CD4-positive, alpha-beta T cell (primary cell): ENCODE results near the gene SMYD4. TPM values are rescaled to one million over a fixed set of nuclear protein-coding genes. Genes with fewer than 3 reads are reported as not detected.
"Not testable (repeated sequence)": the region's sequence is repeated elsewhere in the genome, so short reads cannot be mapped to it uniquely, and the experiment has no call there.

Source experiments
- ATAC-seq: fragments of 200-7000 bp; cut with Tn5 transposase; one replicate; pipeline ENCODE4 v1.10.0; 2022; ENCODE audit warnings: mild to moderate bottlenecking; ENCODE audit not compliant: poor library complexity
- CTCF ChIA-PET: fragments of 350-600 bp; sonication (Branson Sonifier 250); formaldehyde crosslinking; loops from one replicate; lab custom pipeline; 2021; ENCODE audit warnings: antibody characterized with exemption, inconsistent platforms; lab: Charles Lee
- POLR2A ChIA-PET: fragments of 350-600 bp; sonication (Branson Sonifier 250); formaldehyde crosslinking; loops from one replicate; lab custom pipeline; 2021; ENCODE audit warnings: antibody characterized with exemption, inconsistent platforms; lab: Charles Lee
- DNase-seq, 14 experiments: peaks; one replicate each; pipeline ENCODE4 v3.0.0-alpha.2; 2013 to 2020; ENCODE audit warnings: mixed read lengths in 2 of 14
- H3K27ac ChIP-seq, 2 donors: one replicate each; pipeline versions ENCODE4 v1.5.1 to v1.7.0; 2013; ENCODE audit warnings: low read length in 2 of 2, low read depth in 1 of 2, mild to moderate bottlenecking in 1 of 2
- H3K27me3 ChIP-seq, 2 experiments: 1 replicate in 1 of 2; 2 replicates in 1 of 2; pipeline versions ENCODE4 v1.6.1 to v1.7.0; 2013; ENCODE audit warnings: low read length in 2 of 2, control low read depth in 1 of 2, mild to moderate bottlenecking in 1 of 2, moderate library complexity in 1 of 2; ENCODE audit not compliant: insufficient read depth in 2 of 2, control insufficient read depth in 1 of 2
- H3K36me3 ChIP-seq: one replicate; pipeline ENCODE4 v1.6.1; 2013; ENCODE audit warnings: low read length, control low read depth; ENCODE audit not compliant: insufficient read depth
- H3K4me1 ChIP-seq: one replicate; pipeline ENCODE4 v1.6.1; 2013; ENCODE audit warnings: low read length, control low read depth; ENCODE audit not compliant: insufficient read depth
- H3K4me3 ChIP-seq: one replicate; pipeline ENCODE4 v1.5.1; 2013; ENCODE audit warnings: mild to moderate bottlenecking, low read length, moderate library complexity
- H3K9me3 ChIP-seq, 2 experiments: 1 replicate in 1 of 2; 2 replicates in 1 of 2; pipeline versions ENCODE4 v1.6.1 to v1.7.0; 2013; ENCODE audit warnings: low read length in 2 of 2, mild to moderate bottlenecking in 2 of 2, control low read depth in 1 of 2, moderate library complexity in 1 of 2; ENCODE audit not compliant: control insufficient read depth in 1 of 2, insufficient read depth in 1 of 2
- H3K27ac Mint-ChIP-seq: one replicate; pipeline ENCODE4 v1.8.0; 2020; ENCODE audit warnings: mixed read lengths
- H3K27me3 Mint-ChIP-seq: one replicate; pipeline ENCODE4 v1.8.0; 2021; ENCODE audit warnings: mixed read lengths
- H3K36me3 Mint-ChIP-seq: one replicate; pipeline ENCODE4 v1.8.0; 2021; ENCODE audit warnings: low read depth, mixed read lengths
- H3K4me1 Mint-ChIP-seq: one replicate; pipeline ENCODE4 v1.8.0; 2021; ENCODE audit warnings: low read depth, mixed read lengths
- H3K4me3 Mint-ChIP-seq: one replicate; pipeline ENCODE4 v1.8.0; 2020; ENCODE audit warnings: mild to moderate bottlenecking, mixed read lengths
- H3K9me3 Mint-ChIP-seq: one replicate; pipeline ENCODE4 v1.8.0; 2020; ENCODE audit warnings: mixed read lengths
- CTCF ChIP-seq: fragments of 200-600 bp; IDR thresholded peaks from one replicate; pipeline ENCODE4 v1.8.0; 2022; ENCODE audit warnings: antibody characterized with exemption, mild to moderate bottlenecking
- intact Hi-C, 2 experiments: fragments of 100-400 bp; cut with DNase I in 1 of 2; cut with micrococcal nuclease in 1 of 2; formaldehyde crosslinking; loops; one replicate each; pipeline versions ENCODE4 v1.15.1 to v1.9.0; 2023 to 2025; cut with DNase I, micrococcal nuclease
- total RNA-seq, 174 experiments: library from RNA in 2 of 174; stranded (reverse) in 2 of 174; gene quantifications; one replicate each; pipeline ENCODE4 v1.2.3 and lab custom pipeline; 2021 to 2026

The SMYD4 gene
- total RNA-seq, 2 experiments from 2014 or later, result 9.3 to 10.6 TPM

DNA sequence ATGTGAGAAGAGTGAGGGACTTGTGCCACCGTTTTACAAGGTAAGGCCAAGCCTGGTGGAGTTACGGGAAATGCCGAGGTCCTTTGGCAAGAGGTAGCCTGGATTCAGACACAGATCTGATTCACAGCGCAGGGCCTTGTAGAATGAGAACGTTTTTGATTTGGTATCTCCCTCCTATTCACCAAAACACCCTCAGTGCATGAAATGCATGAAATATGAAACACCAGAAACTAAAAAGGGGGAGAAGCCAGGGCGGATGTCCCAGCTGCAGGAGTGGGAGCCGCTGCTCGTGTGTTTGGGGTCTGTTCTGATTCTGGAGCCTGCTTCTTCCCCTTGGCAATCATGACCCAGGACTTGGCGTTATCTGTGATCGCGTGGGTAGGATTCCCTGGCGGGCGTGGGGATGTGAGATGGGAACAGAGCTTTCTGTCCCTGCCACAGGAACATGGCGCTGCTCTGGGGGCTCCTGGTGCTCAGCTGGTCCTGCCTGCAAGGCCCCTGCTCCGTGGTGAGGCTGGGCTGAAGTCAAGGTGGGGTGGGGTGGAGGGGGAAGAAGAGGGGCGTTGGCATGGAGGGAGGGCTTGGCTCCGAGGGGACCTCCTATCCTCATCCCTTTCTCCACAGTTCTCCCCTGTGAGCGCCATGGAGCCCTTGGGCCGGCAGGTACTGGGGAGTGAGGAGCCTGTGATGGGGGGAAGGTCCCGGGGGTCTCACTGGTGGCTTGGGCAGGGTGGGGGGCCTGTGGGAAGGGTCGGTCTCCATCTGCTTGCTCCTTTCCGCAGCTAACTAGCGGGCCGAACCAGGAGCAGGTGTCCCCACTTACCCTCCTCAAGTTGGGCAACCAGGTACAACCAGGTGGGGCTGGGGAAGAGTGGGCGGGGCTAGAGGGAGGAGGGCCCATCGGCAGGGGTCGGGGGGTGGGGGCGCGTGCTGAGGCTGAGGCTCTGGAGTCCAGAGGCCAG is 84.9 kb downstream of the SMYD4 start:
- intact Hi-C loops, result no loop called here
- DNase-seq (no peak), ATAC-seq (no peak)
- Mint-ChIP-seq H3K4me3 (no peak overlapping the region), H3K27ac (no peak overlapping the region), H3K4me1 (no peaks in the 10 kb centered on the region), H3K36me3 (no peaks in the 10 kb centered on the region), H3K27me3 (no peaks in the 10 kb centered on the region), H3K9me3 (no peaks in the 10 kb centered on the region)
- no peak overlapping the region for H3K4me3 ChIP-seq
- no peak overlapping the region for H3K27ac ChIP-seq
- H3K27me3 ChIP-seq, result no peaks in the 10 kb centered on the region
- no peaks in the 10 kb centered on the region for H3K4me1 ChIP-seq
- no peak for TF ChIP-seq CTCF
- no peaks in the 10 kb centered on the region for H3K9me3 ChIP-seq
- ChIA-PET POLR2A (no interaction called here), CTCF (no interaction called here)
- H3K36me3 ChIP-seq, result no peaks in the 10 kb centered on the region

DNA sequence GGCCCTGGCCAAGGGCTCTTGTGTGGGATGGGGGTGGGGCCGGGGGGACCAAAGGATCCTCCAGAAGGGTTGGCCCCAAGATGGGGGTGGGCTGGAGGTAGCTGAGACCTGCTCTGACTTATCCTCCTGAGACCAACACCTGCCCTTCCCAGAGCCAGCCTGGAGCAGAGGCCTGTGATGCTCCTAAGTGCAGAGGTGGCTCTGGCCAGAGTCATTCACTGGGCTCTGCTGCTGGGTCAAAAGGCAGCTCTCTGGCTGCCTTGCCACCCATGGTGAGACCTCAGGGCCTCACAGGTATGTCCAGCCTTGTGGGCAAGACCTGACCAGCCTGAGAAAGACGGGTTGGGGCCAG is 86.6 kb downstream of the SMYD4 start:
- no peak overlapping the region for H3K27ac Mint-ChIP-seq
- no peaks in the 10 kb centered on the region for H3K27me3 ChIP-seq
- no peak overlapping the region for H3K27ac ChIP-seq
- no peaks in the 10 kb centered on the region for H3K27me3 Mint-ChIP-seq
- ChIA-PET POLR2A (no interaction called here), CTCF (interaction anchor here (1.3 kb wide), 1 partner anchor 16 kb away, joined by 3 read pairs; no protein-coding TSS in a partner anchor)
- no peak overlapping the region for H3K4me3 Mint-ChIP-seq
- H3K4me3 ChIP-seq, result no peak overlapping the region
- TF ChIP-seq CTCF, result no peak
- no peaks in the 10 kb centered on the region for H3K36me3 ChIP-seq
- DNase-seq, result no peak
- intact Hi-C loops, result no loop called here
- H3K4me1 Mint-ChIP-seq, result no peaks in the 10 kb centered on the region
- H3K9me3 ChIP-seq, result no peaks in the 10 kb centered on the region
- no peak for ATAC-seq
- H3K4me1 ChIP-seq, result peaks cover under 1% of the 10 kb centered on the region
- H3K9me3 Mint-ChIP-seq, result no peaks in the 10 kb centered on the region
- no peaks in the 10 kb centered on the region for H3K36me3 Mint-ChIP-seq

DNA sequence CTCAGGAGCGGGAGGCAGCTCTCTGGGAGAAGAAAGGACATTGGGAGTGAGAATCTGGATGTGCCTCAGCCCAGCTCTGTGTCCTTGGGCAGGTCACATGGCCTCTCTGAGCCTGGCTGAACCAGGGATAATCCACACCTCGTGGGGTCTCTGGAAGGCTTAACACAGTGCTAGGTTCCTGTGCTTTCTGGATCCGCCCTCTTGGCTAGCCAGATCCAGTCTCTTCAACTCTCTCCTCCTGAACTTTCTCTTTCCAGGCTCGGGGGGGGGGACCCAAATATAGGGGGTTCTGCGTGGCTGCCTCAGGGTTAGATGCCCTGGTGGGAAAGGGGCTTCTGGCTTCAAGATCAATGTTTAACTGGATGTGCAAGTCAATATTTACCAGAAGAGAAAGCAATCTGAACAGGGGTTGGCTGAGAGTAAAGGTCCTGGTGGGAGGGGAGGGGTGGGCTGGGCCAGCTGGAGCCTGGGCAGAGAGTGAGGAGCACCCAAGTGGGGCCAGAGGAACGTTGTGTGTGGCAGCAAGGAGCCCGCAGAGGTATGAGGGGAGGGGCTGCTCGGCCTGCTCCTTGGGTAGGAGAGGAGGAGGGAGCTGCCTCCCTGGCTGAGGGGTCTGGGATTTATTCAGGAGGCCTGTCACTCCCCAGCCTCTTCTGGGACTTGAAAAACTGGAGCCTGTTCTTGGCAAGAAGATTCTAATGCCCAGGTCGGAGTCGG is 87.2 kb downstream of the SMYD4 start, which contains the start of gene SERPINF2:
Gene SERPINF2, plus strand, starts transcription at position 501 of the 717 bp plus-strand sequence. CDS start 2,125 bp downstream, outside the sequence.
- Mint-ChIP-seq H3K27me3 (no peaks in the 10 kb centered on the region), H3K9me3 (no peaks in the 10 kb centered on the region), H3K27ac (no peak within 1 kb of the TSS), H3K4me1 (no peaks in the 10 kb centered on the region), H3K36me3 (peaks cover 2% of the 10 kb centered on the region), H3K4me3 (no peak within 1 kb of the TSS)
- H3K9me3 ChIP-seq, result no peaks in the 10 kb centered on the region
- POLR2A ChIA-PET, result no interaction called here
- no peak within 1 kb of the TSS for H3K4me3 ChIP-seq
- ATAC-seq (no peak), DNase-seq (no peak)
- no peak within 1 kb of the TSS for H3K27ac ChIP-seq
- intact Hi-C loops, result no loop called here
- CTCF ChIA-PET, result interaction anchor here (1.3 kb wide), 1 partner anchor 16 kb away, joined by 3 read pairs; no protein-coding TSS in a partner anchor
- no peak for TF ChIP-seq CTCF
- H3K36me3 ChIP-seq, result peaks cover 4% of the 10 kb centered on the region
- peaks cover 3% of the 10 kb centered on the region for H3K4me1 ChIP-seq
- H3K27me3 ChIP-seq, result no peaks in the 10 kb centered on the region

DNA sequence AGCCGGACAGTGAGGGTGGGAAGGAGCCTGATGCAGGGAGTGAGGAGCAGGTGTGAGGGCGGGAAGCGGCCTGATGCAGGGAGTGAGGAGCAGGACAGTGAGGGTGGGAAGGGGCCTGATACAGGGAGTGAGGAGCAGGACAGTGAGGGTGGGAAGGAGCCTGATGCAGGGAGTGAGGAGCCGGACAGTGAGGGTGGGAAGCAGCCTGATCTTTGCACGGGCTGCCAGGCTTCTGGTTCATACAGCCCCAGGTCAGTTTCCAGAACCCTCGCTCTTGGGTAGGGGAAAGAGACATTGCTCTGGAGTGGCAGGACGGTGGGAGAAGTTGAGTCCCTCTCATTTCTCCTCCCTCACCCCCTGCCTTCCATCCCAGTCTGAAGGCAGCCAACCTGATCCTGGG is 87.8 kb downstream of the SMYD4 start:
- POLR2A ChIA-PET, H3K27ac ChIP-seq, H3K27me3 ChIP-seq, H3K4me3 ChIP-seq, H3K9me3 Mint-ChIP-seq, intact Hi-C loops, H3K27ac Mint-ChIP-seq, H3K4me1 Mint-ChIP-seq, H3K4me1 ChIP-seq, ATAC-seq, H3K9me3 ChIP-seq, H3K27me3 Mint-ChIP-seq, H3K36me3 Mint-ChIP-seq, H3K4me3 Mint-ChIP-seq, DNase-seq: not testable (repeated sequence)
- H3K36me3 ChIP-seq, result peaks cover 11% of the 10 kb centered on the region
- CTCF ChIA-PET, result interaction anchor here (1.3 kb wide), 1 partner anchor 15 kb away, joined by 3 read pairs; no protein-coding TSS in a partner anchor
